ENCODE results near the gene SF3B4. TPM values are rescaled to one million over a fixed set of nuclear protein-coding genes. Genes with fewer than 3 reads are reported as not detected.
A peak's percentile ranks its signal among the peaks of the same experiment; 100 is the strongest.
"Not testable (repeated sequence)": the region's sequence is repeated elsewhere in the genome, so short reads cannot be mapped to it uniquely, and the experiment has no call there.

SF3B4 gene
- polyA plus RNA-seq, 3 donors: 82.3 to 91.2 (median 86.2) TPM

GRCh38 chr1:149888247-149888998, 39.2 kb downstream of the SF3B4 start:
- DNase-seq (ENCODE audit: low read depth in 3 of 3, low spot score in 2 of 3): peak; percentile 86 to 89 (median 88)

DNA sequence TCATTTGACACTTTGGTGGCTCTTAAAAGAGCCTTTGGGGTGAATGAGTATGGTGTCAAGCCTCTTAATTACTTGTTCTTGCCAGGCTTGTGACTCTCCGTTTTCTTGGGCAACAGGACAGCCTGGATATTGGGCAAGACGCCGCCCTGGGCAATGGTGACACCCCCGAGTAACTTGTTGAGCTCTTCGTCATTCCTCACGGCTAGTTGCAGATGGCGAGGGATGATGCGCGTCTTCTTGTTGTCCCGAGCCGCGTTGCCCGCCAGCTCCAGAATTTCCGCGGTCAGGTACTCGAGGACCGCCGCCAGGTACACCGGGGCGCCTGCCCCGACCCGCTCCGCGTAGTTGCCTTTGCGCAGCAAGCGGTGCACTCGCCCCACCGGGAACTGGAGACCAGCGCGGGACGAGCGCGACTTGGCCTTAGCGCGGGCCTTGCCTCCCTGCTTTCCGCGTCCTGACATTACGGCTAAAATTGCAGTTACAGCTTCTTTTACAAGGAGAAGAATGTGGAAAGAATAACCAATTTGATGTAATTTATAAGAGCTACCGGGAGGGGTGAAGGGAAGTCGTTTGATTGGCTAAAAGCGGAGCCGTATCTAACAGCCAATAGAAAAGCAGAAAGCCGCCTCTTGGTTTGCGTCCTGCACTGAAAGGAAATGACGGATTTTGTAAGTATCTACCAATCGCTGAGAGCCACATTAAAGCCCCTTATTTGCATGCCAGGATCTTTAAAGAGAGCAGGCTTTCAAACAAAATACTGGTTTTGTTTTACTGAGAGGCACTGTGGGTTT, 40.0 kb downstream of the SF3B4 start:
- DNase-seq (ENCODE audit: low read depth in 3 of 3, low spot score in 2 of 3): peak; percentile 95 to 97 (median 96)

DNA sequence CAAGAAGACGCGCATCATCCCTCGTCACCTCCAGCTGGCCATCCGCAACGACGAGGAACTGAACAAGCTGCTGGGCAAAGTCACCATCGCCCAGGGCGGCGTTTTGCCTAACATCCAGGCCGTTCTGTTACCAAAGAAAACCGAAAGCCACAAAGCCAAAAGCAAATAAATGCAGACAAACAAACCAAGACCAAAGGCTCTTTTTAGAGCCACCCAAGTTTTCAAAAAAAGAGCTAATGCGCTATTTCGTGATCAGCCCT, 40.5 kb downstream of the SF3B4 start:
- not testable (repeated sequence) for DNase-seq (ENCODE audit: low read depth in 3 of 3, low spot score in 2 of 3)

GRCh38 chr1:149886396-149887195, 41.0 kb downstream of the SF3B4 start:
- peak; percentile 98 to 100 (median 98) for DNase-seq (ENCODE audit: low read depth in 3 of 3, low spot score in 2 of 3)

- DNase-seq (ENCODE audit: low read depth in 3 of 3, low spot score in 2 of 3): peak in 1 of 3 donors; percentile 60
Observed at GRCh38 chr1:149886121-149886395, 41.5 kb downstream of the SF3B4 start.

- peak; percentile 72 to 76 (median 76) for DNase-seq (ENCODE audit: low read depth in 3 of 3, low spot score in 2 of 3)
Observed at GRCh38 chr1:149885339-149886120, 42.1 kb downstream of the SF3B4 start.

DNA sequence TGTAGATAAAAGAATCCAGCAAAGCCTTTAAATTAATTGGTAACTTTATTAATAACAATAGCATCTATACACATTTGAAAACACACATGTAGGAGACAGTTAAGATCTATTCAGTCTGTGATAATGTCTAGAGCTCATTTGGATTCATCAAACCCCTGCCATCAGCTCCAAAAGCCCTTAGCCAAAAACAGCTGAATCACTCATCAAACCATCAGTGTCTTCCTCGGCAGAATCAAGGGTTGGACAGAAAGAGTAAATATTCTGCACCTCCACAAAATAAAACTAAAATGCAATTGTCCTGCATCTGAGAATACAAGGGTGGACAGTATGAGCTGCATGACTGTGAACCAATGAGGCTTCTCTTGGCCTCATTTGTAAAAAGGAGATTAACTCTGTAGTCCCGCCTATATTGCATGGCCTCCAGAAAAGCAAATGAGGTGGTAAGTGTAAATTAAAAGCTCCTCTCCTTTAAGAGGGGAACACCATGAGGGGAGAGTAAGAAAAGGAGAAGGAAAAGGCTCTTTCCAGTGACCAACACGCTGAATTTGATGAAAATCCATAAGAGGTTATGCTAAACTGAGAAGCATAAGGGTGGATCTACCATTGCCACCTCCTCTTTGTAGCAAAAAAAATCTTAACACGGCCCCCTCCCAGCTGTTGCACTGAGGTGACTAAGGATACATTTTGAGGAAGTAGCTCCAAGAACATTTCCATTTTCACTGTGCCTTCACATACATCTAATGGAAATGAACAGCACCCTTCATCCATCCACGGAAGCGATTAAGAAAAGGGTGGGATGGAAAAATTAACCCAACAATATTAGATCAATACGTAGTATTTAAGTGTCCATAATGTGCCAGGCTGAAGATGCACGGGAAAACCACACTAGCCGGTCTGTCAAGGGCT, 42.9 kb downstream of the SF3B4 start:
- DNase-seq (ENCODE audit: low read depth in 3 of 3, low spot score in 2 of 3): no peak

GRCh38 chr1:149883598-149884247, 43.9 kb downstream of the SF3B4 start:
- DNase-seq (ENCODE audit: low read depth in 3 of 3, low spot score in 2 of 3): no peak

GRCh38 chr1:149881876-149882275, 45.7 kb downstream of the SF3B4 start:
- no peak for DNase-seq (ENCODE audit: low read depth in 3 of 3, low spot score in 2 of 3)

DNA sequence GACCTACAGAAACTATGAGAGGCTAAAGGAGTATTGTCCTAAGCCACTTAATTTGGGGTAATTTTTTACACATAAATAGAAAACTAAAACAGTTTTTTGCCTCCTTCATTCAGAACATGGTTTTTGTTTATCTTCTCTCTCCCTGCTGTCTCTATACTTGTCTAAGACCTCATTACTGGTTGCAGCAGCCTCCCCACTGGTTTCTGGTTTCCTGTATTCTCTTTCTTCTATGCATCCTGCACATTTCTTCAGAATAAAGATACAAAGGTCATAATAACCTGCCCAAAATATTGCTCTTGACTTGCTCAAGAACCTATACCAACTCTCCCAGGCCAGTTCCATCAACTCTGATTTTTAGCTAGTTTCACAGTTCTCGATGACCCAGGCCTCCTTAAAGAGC, 48.0 kb downstream of the SF3B4 start:
- no peak for DNase-seq (ENCODE audit: low read depth in 3 of 3, low spot score in 2 of 3)

GRCh38 chr1:149877211-149877946, 50.2 kb downstream of the SF3B4 start:
- no peak for DNase-seq (ENCODE audit: low read depth in 3 of 3, low spot score in 2 of 3)

Other genes with a start within 250 kb of the SF3B4 start
- gene FCGR1A, start 145.1 kb downstream of the SF3B4 start, polyA plus RNA-seq (ENCODE audit: insufficient read length in 3 of 3): 1 to 10 TPM; 1.6 to 2.7 (median 1.6) TPM
- gene BOLA1, start 28.2 kb downstream of the SF3B4 start, polyA plus RNA-seq (ENCODE audit: insufficient read length in 3 of 3): 10 to 100 TPM; 17.5 to 21.6 (median 19.7) TPM
- gene SV2A, start 10.0 kb downstream of the SF3B4 start, polyA plus RNA-seq (ENCODE audit: insufficient read length in 3 of 3): 1 to 10 TPM; 7.7 to 9.0 (median 8.4) TPM
- 10 to 100 TPM; 23.8 to 36.6 (median 26.5) TPM for gene MTMR11, start 9.1 kb upstream of the SF3B4 start, polyA plus RNA-seq (ENCODE audit: insufficient read length in 3 of 3)
- gene OTUD7B, start 82.9 kb upstream of the SF3B4 start, polyA plus RNA-seq (ENCODE audit: insufficient read length in 3 of 3): 10 to 100 TPM; 16.4 to 18.7 (median 18.6) TPM
- gene VPS45, start 140.0 kb upstream of the SF3B4 start, polyA plus RNA-seq (ENCODE audit: insufficient read length in 3 of 3): 10 to 100 TPM; 69.0 to 79.6 (median 76.1) TPM
- 10 to 100 TPM; 45.6 to 47.6 (median 47.4) TPM for gene PLEKHO1, start 222.1 kb upstream of the SF3B4 start, polyA plus RNA-seq (ENCODE audit: insufficient read length in 3 of 3)